Measurements from ENCODE around the gene MRM2. TPM values are rescaled to one million over a fixed set of nuclear protein-coding genes. Genes with fewer than 3 reads are reported as not detected.

Gene MRM2
- total RNA-seq, 1 experiment from 2014 or later = 51.7 TPM

DNA sequence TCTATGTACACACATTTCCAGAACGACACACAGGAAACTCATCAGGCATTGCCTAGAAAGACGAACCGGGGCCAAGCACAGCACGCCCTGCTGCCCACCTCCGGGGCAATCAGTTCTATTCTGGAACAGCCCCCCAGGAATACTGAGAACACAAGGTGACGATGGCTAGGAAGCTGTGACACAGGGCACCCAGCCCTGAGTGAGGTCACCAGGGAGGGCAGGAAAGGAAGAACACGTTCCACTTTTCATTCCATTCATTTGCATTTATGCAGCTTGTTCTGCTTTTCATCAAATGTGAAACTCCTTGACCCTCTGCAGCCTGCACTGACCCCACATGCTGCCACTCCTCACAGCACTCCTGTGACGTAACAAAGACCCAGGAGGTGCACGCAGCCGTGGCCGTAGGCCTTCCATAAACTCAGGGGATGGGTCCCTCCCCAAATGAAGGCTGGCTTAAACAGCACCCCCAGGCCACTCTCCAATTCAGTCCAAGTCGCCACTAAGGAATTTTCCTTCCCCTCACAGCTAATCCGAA is 38.2 kb downstream of the MRM2 start:
- no peak for DNase-seq (ENCODE audit: low read depth)

DNA sequence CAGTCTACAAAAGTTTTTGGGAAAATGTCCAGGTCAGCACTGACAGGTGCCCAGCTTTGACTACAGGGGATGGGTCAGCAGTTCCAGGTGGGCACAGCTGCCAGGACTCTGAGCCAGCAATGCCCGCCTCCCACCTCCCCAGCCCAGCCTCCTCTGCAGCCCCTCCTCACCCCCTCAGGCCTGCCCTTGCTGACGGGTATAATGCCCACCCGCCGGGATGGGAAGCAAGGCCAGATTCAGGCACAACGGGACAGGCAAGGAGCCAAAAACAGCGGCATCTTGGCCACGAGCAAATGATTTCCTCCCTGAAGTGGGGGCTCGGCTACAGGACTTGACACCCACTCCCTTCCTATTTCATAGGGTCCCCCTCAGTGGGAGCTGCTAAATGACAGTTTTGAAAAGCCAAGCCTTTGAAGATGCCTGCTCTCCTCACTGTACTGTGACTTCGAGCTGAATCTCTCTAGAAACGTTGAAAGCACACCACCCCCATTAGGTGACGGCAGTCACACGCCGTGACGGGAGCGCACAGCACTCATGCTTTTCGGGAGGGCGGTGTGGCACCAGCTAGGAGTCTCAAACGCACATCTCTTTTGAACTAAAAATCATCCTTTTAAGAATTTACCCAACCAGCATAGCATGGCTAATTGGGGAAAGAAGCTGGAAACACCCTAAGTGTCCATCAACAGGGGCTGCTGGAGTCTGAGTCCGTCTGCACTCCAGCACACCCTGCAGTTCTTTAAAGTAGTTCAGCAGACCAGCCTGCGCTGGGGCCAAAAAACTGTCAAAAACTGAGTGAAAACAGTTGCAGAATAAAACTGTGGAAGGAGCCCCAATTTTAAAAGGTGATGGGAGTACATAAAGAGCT is 38.9 kb downstream of the MRM2 start:
- no peak for DNase-seq (ENCODE audit: low read depth)

GRCh38 chr7:2202361-2202761 is 39.6 kb downstream of the MRM2 start:
- DNase-seq (ENCODE audit: low read depth) = no peak

DNA sequence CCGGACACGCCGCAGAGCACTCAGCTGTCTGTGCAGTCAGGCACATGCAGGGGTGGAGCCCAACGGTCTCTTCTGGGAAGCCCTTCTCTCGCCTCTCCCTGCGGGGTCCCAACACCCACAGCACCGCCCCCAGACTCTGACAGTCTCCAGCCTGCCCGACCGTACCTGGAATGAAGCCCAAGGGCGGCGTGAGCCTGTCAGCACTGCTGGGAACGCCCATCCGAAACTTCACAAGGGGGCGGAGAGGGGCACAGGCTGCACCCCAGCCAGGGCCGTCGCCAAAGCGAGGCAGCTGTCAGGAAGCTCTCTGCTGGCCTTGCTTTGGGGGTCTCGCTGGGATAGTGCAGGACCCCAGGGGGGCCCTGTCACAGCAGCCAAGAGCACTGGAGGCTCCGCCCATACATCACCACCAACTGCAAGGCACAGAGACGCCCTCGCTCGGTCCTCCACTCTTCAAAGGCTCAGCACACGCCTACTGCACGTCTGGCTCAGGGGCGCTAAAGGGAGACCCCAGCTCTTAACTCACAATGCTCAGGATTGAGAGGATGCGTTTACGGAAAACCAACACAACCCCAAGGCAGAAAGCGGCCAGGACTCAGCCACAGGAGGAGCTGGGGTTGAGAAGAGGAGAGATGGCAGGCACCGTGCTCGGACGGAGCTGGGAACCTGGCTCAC is 40.2 kb downstream of the MRM2 start:
- DNase-seq (ENCODE audit: low read depth) = no peak

GRCh38 chr7:2201128-2201527 is 40.9 kb downstream of the MRM2 start:
- DNase-seq (ENCODE audit: low read depth) = no peak

DNA sequence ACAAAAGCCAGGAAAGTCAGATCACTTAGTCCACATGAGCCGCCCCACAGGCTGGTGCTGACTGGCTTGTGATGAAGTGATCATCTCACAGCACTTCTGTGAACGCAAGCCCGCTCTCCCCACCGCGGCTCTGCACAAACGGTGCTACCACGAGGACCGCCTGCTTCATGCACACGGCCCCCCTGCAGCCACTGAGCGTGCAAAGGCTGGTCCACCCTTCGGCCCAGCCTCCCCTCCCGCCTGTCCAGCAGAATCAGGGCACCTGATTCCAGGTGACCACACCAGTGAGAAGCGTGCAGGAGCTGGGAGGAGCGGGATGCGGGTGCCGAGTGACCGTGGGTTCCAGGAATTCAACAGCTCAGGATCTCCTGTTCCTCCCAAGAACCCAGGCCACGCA is 41.4 kb downstream of the MRM2 start:
- no peak for DNase-seq (ENCODE audit: low read depth)

DNA sequence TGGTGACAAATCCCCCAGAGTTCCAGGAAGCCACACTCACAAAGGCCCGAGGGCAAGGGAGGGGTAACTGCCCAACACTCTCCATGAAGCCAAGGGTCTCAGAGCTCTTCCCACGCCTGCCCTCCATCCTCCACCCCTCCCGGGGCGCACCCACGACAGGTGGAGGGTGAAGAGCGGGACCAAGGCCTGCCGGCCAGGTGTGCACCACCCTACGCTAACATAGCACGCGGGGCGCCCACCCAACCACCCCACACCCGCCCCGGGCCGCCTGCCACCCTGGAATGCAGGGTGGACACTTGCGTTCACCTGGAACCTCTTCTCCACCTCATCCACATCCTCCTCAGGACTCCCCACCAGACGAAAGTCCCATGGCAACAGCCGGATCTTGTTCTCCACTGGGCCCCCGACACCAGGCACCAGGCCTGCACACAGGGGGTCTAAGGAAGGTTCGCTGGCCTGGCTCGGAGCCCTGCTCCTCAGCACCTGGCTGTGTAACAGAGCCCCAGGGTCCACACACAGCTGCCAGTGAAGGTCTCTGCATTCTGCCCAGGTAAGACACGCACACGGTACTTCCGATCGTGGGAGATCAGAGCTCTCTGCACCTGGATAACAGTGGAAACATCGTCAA is 41.9 kb downstream of the MRM2 start:
- no peak for DNase-seq (ENCODE audit: low read depth)

DNA sequence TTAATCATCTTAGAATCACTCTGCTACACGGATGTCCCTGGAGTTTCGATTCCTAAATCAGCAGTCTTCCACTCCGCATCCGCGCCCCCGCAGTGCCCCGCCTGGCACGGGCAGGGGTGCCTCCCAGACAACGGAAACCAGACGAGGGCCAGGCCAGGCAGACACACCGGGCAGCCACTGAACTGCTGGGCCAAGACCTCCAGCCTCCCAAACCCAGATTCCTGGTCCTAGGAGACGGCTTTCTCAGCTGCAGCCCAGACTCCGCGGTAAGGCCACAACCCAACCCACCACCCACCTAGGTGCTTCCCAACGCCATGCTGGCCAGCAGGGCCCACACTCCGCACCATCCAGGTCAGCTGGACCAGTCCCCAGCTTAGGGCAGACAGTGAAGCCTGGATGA is 42.5 kb downstream of the MRM2 start:
- no peak for DNase-seq (ENCODE audit: low read depth)

- no peak for DNase-seq (ENCODE audit: low read depth)
Measured at GRCh38 chr7:2198760-2199159, 43.2 kb downstream of the MRM2 start.

DNA sequence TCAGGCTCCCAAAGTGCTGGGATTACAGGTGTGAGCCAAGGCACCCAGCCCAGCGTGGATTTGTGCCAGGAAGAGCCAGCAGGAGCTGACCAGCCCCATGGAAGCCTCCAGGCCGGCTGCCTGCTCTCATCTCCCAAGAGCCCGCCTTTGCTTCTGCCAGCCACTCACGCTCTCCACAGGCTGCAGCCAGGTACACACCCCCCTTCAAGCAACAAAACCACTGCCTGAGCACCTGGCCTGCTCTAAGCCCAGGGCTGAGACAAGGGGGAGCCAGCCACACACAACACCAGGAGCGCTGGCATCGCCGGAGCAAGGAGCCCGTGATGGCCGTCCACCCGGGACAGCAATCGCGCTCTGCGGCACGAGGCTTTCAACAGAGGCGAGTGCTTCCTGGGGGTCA is 43.8 kb downstream of the MRM2 start:
- no peak for DNase-seq (ENCODE audit: low read depth)

- DNase-seq (ENCODE audit: low read depth) = no peak
Measured at GRCh38 chr7:2197436-2198155, 44.4 kb downstream of the MRM2 start.

DNA sequence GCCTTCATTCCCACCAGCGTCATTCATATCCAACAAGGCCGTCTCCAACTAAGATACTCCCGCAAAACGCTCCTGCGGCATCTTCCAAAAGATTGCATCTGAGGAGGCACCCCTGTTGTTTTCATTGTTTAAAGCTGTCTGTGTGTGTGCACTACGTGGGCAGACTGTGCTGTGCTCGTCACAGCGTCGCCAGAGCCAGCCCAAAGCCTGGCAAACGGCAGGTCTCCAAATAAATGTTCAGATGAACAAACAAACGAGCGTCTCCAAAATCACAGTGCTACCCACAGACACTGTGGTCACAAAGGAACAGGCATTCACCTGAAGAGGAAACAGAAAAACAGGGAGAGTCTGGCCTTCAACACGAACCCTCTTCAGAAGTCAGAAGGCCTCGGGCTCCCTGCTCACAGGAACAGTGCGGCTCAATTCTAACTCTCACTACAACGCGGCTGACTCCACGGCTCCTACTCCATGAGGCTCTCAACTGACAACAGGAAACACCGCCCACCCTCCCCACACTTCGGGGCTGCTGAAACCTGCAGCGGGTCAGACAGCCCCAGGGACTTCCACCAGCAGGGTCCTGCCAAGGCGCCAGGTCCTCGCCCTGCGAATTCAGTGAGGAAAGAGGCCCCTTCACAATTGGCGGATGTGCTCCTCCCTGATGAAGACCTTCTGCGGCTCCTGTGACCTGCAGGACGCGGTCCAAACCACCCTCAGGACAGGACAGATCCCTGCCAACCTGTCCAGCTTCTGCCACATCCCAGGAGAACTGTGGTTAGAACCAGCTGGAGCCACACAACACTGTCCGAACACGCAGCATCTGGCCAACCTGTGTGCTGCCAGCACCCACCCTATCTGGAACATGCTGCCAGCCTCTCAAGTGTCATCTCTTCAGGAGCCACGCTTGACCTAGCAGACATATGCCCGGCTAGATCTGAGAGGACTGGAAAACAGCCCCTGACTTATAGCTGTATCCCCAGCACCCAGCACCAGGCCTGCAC is 45.3 kb downstream of the MRM2 start:
- DNase-seq (ENCODE audit: low read depth) = no peak

DNA sequence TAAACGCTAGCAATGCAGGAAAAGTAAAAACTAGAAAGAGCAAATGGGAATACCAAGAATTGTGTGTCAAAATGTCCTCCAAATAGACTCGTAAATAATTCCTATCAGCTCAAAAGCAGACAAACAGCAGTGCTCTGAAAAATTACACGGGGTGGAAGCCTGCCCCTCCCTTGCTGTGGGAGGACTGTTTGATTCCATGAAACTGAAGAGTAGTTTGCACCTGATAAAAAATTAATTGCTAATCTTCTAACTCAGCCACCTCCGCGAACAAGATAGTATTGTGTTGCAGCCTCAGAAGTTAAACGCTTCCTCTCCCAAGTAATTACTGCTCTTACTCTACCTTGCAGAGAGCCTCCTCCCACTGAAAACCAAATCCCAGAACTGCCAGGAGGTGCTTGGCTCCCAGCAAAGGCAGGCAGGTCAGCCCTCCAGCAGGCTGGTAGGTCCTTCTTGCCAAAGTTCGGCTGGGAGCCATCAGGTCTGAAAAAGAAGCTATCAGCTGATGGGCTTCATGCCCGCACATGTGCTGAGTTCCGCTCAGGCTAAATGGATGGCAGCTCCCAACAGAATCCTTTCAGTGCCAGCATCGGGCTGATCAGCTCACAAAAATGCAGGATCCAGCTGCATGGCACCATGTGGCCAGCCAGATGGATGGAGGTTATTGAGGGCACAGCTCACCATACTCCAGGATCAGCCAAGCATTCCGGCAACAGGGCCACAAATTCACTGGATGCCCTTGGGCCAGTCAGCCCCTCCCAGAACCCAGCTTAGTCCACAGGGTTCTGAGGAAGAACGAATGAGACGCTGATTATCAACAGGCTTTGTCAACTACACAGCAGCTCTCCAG is 46.4 kb downstream of the MRM2 start:
- DNase-seq (ENCODE audit: low read depth) = no peak

DNA sequence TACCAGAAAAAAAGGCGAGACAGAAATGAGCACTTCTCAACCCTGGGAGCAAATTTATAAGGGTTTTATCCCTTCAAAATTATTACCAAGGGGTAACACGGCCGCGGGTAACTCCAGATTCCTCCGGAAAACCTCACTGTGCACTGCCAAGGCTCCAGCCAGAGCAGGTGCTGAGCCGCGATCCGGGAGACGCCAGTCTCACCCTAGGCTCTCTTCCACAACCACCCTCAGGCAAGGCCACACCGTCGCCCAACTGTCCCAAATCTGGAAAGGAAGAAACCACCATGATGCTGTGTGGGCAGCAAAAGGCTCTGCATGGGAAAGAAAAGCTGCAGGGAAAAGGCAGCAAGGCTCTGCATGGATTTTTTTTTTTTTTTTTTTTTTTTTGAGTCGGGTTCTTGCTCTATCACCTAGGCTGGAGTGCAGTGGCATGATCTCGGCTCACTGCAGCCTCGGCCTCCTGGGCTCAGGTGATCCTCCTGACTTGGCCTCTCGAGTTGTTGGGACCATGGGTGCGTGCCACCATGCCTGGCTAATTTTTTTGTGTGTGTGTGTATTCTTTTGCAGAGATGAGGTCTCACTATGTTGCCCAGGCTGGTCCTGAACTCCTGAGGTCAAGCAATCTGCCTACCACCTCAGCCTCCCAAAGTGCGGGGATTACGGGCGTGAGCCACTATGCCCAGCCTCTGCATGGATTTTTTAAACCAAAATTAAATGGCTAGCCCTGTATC is 48.3 kb downstream of the MRM2 start:
- no peak for DNase-seq (ENCODE audit: low read depth)

- no peak for DNase-seq (ENCODE audit: low read depth)
Measured at GRCh38 chr7:2192831-2193534, 49.0 kb downstream of the MRM2 start.

- no peak for DNase-seq (ENCODE audit: low read depth)
Measured at GRCh38 chr7:2191016-2191415, 51.0 kb downstream of the MRM2 start.

- peak; percentile 26 for DNase-seq (ENCODE audit: low read depth)
Measured at GRCh38 chr7:2190531-2190930, 51.5 kb downstream of the MRM2 start.

- DNase-seq (ENCODE audit: low read depth) = no peak
Measured at GRCh38 chr7:2186166-2186565, 55.8 kb downstream of the MRM2 start.

Data from Daoy (cell line).